Measurements from ENCODE around the gene CCDC88C.
A peak's percentile ranks its signal among the peaks of the same experiment; 100 is the strongest.

CCDC88C gene

DNA sequence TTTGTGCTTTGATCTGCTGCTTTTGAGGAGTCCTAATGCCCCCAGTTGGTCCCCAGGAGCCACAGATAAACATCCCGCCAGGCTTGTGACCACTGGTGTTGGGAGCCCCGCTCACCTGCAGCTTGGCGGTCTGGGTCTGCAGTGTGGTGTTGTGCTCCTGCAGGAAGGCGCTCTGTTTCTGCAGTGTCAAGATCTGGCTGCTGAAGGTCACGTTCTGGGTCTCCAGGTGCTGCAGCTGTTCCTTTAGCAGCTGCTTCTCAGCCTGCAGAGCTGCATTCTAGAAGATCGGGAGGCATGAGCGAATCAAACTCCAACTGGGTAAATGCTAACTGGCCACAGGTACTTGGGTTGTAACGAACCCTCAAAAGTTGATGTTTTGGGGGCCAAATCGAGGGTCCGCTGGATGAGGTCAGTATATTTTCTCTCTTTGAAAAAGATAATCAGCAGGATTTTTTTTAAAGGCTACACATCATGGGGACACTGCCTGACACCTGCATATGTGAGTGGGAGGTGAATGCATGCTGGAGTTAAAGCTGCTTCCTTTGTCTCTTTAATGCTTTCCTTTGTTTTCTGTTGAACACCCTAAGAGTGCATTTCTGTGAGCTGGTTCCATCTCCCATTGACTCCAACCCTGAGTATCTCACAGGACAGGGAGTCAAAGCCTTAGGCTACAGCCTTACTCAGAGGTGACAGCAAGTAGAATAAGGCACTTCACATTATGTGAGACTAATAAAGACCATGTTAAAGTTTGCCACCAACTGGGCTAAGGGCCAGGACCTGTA lies 111.8 kb downstream of the CCDC88C start:
- DNase-seq: no peak

DNA sequence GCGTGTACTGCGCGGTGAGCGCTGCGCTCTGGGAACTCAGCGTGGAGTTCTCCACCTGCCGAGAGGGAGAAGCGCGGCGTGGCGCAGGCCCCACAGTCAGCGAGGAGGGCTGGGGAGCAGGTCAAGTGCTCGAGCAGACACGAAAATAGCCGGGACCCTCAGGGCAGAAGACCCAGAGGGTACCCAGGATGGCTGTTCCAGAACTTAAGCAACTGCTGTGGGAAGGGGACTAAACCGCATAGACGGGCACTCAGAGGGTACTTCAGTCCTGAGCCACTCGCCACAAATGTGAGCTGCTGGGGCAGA lies 113.7 kb downstream of the CCDC88C start:
- DNase-seq: no peak

GRCh38 chr14:91303091-91303923 lies 114.3 kb downstream of the CCDC88C start:
- DNase-seq: peak; percentile 62

DNA sequence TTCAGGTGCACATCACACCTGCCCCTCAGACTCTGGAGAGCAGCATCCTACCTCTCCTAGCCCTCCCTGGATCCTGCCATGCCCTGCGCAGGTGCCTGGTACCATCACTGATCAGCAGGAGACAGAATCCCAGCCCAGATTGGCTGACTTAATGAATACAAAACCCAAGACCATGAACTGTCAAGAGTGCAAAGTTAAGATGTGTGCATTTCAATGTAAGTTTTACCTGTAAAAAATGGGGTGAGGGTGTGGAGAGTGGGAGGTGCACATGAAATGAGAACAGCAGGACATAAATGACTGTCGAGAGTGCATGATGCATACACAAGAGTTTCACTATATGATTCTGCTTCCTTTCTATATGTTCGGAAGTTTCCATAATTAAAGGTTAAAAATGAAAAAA lies 115.2 kb downstream of the CCDC88C start:
- no peak for DNase-seq

DNA sequence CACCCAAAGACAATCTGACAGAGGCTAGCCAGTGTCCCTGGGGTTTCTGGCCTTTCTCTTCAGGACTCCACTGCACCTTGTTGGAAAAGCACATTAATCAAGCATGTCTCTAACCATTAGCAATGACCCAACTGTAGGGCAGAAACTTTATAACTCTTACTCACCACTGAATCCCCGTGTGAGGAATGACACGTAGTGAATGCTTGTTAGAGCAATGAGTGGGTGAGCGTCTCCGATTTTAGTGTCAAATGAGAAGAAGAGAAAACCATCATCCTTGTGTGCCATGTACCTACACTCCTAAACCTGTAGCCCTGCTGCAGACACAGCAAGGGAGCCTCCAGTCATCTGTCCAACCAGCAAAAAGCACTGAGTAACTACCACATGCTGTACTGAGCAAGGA lies 116.7 kb downstream of the CCDC88C start:
- DNase-seq: no peak

DNA sequence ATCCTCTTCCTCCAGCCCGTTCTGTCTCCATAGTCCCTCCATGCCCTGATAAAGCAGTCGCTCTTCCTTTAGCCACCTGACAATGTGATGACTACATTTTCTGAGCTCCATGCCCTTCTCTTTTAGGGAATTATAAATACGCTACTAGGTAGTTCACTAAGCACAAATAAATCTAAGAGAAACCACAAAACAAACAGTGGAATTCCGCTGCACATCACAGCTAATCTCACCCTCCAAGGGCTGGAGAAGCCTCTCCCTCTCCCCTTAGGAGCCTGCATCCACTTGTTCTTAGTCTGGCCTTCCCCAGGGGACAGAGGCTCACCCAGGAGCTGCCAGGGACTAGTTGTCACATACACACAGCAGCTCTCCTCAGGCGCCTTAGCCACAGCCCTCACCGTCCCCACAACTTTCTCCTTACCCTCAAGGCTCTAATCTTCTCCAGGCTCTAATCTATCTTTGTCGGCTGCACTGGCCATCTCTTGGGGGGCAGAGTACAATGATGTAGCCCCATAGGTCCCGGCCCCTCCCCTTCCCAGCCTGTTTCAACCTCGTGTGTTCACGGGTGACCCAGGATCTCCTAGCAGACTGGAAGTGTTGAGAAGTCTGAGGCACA lies 117.2 kb downstream of the CCDC88C start:
- no peak for DNase-seq

DNA sequence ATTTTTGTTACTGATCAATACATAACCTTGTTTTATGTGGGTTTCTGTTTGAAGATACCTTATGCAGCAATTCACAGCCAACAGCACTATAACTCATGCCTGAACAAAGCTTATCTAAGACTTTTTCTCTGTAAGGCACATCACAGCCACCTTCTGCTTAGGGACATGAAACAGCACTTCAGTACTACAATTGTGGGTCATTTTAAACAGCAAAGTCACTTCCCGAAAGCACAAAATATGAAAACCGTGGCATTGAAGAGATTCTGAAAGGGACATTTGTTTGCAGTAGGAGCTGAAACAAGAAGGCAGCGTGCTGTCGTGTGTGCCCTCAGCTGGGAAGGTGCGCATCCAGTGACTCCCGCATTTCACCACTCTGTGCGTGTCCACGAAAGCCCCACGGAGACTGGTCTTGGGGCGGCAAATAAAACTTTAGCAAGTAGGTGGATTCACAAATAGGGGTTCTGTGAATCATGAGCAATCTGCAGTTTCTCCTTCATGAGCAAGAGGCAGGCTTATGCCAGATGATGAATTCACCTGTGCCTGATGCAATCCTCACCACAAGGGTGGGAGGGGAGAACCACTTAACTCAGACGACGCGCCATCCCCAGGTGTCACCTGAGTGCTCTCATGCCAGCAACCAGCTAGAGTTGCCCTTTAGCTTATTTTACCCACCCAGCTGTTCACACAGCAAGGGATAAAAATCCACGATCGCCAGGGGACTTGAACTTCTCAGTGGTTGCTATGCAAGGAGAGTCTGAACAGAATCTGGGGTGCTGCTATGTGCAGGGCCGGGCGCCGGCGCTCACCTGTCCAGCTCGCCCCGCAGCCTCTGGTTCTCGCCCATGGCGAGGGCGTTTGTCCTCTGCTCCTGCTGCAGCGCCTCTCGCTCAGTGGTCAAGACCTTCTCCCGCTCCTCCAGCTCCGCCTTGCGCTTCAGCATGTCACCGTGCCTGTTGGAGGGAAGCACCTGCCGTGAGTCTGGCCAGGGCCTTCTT lies 118.2 kb downstream of the CCDC88C start:
- no peak for DNase-seq

DNA sequence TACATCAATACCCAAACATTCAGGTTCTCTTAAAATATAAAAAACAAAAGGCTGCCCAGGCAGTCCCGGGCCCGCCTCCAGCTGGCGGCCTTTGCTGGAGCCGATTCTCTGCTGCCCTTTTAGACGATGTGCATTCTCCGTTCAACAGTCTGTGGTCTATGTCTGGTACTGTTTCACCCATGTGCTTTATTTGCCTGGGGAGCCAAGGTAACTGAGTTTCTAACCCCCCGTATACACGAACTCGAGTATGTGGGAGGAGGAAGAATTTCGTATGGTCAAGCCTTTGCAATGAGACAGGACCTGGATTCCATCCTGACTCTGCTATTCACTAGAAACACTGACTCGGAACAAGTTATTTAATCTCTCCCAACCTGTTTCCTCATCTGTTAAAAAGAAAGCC lies 119.0 kb downstream of the CCDC88C start:
- no peak for DNase-seq

DNA sequence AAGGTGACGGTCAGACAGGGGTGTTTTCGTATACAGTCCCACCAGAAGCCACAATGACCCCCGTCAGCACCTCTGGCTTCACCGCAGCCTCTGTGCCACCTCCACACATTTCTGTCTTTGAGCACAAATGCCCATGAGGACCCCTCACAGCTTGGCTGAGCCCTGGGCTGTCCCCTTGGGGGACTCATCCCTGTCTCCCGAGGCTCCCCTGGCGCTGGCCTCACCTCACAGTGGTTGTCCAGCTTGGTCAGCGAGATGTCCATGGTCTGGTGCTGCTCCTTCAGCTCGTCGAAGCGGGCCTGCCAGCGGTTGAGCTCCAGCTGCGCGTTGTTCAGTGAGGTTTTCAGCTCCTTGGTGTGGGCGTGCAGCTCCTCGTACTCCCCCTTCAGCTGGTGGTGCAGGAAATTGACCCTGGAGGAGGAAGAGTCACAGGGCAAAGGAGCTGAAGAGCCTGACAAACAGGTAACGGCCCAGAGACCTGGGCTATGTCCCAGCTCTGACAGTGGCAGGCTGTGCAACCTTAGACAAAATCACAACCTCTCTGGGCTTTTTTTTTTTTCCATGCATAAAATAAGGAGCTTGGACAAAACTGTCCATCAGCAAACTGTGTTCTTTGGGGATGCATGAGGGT lies 120.4 kb downstream of the CCDC88C start:
- DNase-seq: no peak

GRCh38 chr14:91295851-91296796 lies 121.5 kb downstream of the CCDC88C start:
- DNase-seq: no peak

GRCh38 chr14:91295276-91295845 lies 122.3 kb downstream of the CCDC88C start:
- no peak for DNase-seq

GRCh38 chr14:91294153-91294552 lies 123.5 kb downstream of the CCDC88C start:
- DNase-seq: no peak

- peak; percentile 48 for DNase-seq
Observed at GRCh38 chr14:91293281-91293680, 124.3 kb downstream of the CCDC88C start.

GRCh38 chr14:91292491-91292890 lies 125.1 kb downstream of the CCDC88C start:
- DNase-seq: peak; percentile 59

DNA sequence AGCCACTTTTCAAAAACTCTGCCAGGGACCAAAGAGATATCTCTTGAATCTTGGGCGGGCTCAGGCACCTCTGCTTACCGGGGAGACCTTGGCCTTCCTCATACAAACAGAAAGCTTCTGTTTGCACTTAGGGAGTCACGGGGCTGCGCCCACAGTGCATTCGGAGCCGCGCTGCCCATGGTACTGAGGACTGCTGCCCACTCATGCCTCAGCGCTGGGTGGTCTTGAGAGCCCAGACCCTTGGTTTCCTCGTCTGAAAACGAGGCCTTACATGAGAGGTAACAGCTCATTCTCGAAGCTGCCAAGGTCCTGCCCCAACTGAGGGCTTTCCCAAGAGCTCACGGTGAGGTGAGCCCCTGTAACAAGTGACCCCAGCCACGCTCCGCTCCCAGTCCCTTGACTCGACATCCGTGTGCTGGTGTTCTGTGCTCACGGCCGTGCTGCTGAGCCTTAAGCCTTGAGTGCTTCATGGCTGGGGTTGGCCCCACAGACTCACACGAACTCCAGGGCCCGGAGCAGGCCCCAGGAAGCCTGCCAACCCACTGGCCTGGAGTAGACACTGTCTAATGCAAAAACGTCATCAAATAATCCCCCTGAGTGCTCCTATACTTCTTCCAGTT lies 125.7 kb downstream of the CCDC88C start:
- DNase-seq: no peak

- no peak for DNase-seq
Observed at GRCh38 chr14:91290986-91291385, 126.6 kb downstream of the CCDC88C start.

GRCh38 chr14:91289464-91289863 lies 128.2 kb downstream of the CCDC88C start:
- no peak for DNase-seq

GRCh38 chr14:91288876-91289275 lies 128.7 kb downstream of the CCDC88C start:
- no peak for DNase-seq

GRCh38 chr14:91286530-91286937 lies 131.1 kb downstream of the CCDC88C start:
- DNase-seq: peak; percentile 71
